GM11168 (cell line): ENCODE data around the gene BFAR.
"Not testable (repeated sequence)": the region's sequence is repeated elsewhere in the genome, so short reads cannot be mapped to it uniquely, and the experiment has no call there.

Source experiments
- in situ Hi-C: fragments of 300-500 bp; cut with MboI; formaldehyde crosslinking; loops from one replicate; pipeline ENCODE4 v1.12.0; 2022; ENCODE audit warnings: low sequenced_read_pairs; ENCODE audit not compliant: unreplicated experiment

BFAR gene

GRCh38 chr16:14682121-14682520 lies 49.4 kb downstream of the BFAR start:
- in situ Hi-C loops = no loop called here

DNA sequence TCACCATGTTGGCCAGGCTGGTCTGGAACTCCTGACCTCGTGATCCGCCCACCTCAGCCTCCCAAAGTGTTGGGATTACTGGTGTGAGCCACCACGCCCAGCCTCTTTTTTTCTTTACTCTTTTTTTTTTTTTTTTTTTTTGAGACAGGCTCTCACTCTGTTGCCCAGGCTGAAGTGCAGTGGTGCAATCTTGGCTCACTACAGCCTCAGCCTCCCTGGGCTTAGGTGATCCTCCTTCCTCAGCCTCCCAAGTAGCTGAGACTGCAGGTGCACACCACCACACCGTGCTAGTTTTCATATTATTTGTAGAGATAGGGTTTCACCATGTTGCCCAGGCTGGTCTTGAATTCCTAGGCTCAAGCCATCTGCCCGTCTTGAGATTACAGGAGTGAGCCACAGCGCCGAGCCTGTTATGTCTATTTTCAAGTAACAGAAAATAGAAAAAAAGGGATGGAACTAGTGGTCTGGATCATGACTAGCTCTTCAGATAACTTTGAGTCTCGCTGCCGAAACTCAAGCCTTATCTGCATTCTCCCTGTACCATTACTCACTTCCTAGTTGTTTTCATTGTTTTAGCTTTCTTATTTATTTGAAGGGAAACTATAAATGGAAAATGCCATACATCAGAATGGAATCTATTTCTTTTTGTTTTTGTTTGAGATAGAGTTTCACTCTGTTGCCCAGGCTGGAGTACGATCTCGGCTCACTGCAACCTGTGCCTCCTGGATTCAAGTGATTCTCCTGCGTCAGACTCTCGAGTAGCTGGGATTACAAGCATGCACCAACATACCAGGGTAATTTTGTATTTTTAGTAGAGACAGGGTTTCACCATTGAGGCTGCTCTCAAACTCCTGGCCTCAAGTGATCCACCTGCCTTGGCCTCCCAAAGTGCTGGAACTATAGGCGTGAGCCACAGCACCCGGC lies 53.4 kb downstream of the BFAR start:
- in situ Hi-C loops = not testable (repeated sequence)

DNA sequence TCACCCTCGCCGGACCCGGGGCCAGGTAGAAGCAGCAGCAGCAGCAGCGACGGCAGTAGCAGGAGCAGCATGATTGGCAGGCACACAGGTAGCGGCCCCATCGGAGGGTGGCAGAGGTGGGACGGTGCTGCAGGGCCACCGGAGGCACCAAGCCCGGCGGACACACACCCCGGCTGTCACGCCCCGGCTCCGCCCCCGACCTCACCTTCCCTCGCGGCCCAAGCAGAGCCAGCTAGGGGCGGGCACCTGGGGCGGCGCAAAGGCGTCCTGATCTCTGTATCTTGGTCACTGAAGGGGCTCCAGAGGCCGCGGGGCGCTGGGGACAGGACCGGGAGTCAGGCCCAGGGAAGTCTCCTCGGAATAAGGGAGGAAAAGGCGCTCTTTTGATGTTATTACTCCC lies 61.4 kb downstream of the BFAR start, which contains the start of gene PLA2G10:
TSS of gene PLA2G10 (minus strand) at position 180 of the 400 bp plus-strand sequence. CDS start at position 101, 79 bp downstream.
- in situ Hi-C loops = not testable (repeated sequence)

DNA sequence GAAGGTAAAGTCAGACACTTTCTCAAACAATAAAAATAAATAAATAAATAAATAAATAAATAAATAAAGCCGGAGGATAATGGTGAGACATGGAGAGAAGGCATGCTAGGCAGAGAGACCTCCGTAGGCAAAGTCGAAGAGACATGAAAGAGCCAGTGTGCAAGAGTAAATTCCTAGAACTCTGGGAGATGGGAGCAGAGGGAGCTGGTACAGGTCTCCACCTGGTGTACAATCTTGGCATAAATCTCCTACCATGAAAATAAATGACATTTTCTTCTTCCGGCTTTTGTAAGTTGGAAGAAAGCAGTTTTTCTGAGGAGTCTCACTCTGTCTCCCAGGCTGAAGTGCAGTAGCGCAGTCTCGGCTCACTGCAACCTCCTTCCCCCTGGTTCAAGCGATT lies 69.1 kb downstream of the BFAR start:
- in situ Hi-C loops = not testable (repeated sequence)

- in situ Hi-C loops = not testable (repeated sequence)
Observed at GRCh38 chr16:14702672-14703071, 69.9 kb downstream of the BFAR start.

DNA sequence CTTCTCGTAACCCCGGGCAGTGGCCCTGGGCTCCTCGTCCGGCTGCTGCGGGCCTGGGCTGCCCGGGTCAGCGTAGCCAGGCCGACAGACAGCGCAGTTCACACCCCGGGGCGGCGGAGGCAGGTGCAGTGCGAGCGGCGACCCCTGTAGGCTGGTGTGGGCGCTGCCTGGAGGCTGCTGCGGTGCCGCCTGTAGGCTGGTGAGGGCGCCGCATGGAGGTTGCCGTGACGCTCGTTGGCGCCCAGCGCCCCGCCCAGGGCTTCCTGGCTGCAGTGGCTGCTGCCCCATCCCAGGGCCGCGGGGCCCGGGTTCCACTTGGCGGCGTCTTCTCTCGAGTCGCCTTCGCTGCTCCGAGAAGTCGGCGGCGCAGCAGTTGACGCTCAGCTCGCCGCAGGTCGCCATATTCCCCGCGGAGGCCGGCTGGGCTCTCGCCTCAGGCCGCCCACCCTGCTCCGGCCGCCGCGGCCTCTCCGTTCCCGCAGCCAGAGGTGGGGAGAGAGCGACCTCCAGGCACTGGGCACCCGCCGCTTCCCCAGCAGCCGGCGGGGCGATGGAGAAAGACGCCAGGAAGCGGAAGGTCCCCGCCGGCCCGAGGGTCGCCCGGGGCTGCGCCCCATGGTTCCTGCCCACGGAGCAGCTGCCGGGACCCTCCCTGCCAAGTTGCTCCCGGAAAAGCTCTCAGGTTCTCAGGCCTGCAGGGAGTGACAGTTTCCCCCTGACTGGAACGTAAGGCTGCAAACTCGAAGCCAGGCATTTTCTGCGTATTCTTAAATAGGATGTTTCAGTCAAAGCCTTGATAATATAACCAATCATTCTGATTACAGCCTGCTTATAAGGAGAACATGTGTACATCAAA lies 70.6 kb downstream of the BFAR start, which contains the start of gene NPIPA3:
TSS of gene NPIPA3 (plus strand) at position 256 of the 856 bp plus-strand sequence. CDS start 5,533 bp downstream, outside the sequence.
- in situ Hi-C loops = not testable (repeated sequence)
